NCI-H1105 treated with DMSO at 0.1 percent for 48 hours (cell line): ENCODE data around the gene SQOR.

Experiments
- DNase-seq: peaks from one replicate; lab custom pipeline; 2025; lab: John Stamatoyannopoulos, UW

The SQOR gene

GRCh38 chr15:45634432-45635190 is at the start of gene SQOR:
TSS of gene SQOR (plus strand) at chr15:45635029. CDS start at chr15:45658924, 23,895 bp downstream.
- DNase-seq: no peak

GRCh38 chr15:45585069-45585791 is 49.6 kb upstream of the SQOR start:
- no peak for DNase-seq

GRCh38 chr15:45586125-45586524 is 48.7 kb upstream of the SQOR start:
- DNase-seq: no peak

- no peak for DNase-seq
Observed at GRCh38 chr15:45586601-45587094, 48.2 kb upstream of the SQOR start.

GRCh38 chr15:45587095-45587862 is 47.5 kb upstream of the SQOR start, which contains the start of gene BLOC1S6:
TSS of gene BLOC1S6 (plus strand) at chr15:45587379. CDS start at chr15:45587444, 65 bp downstream.
- peak; percentile 79 for DNase-seq

- no peak for DNase-seq
Observed at GRCh38 chr15:45587863-45588170, 47.0 kb upstream of the SQOR start.

- no peak for DNase-seq
Observed at GRCh38 chr15:45588219-45588875, 46.5 kb upstream of the SQOR start.

GRCh38 chr15:45589256-45589655 is 45.6 kb upstream of the SQOR start:
- no peak for DNase-seq

- DNase-seq: no peak
Observed at GRCh38 chr15:45594319-45594718, 40.5 kb upstream of the SQOR start.

- DNase-seq: no peak
Observed at GRCh38 chr15:45594835-45595530, 39.8 kb upstream of the SQOR start.

- no peak for DNase-seq
Observed at GRCh38 chr15:45603881-45604280, 30.9 kb upstream of the SQOR start.

GRCh38 chr15:45604326-45604725 is 30.5 kb upstream of the SQOR start:
- no peak for DNase-seq

GRCh38 chr15:45606413-45606812 is 28.4 kb upstream of the SQOR start:
- DNase-seq: no peak

GRCh38 chr15:45606841-45607240 is 28.0 kb upstream of the SQOR start:
- DNase-seq: no peak

- DNase-seq: no peak
Observed at GRCh38 chr15:45611305-45611704, 23.5 kb upstream of the SQOR start.

GRCh38 chr15:45612790-45613415 is 21.9 kb upstream of the SQOR start:
- DNase-seq: no peak

- DNase-seq: no peak
Observed at GRCh38 chr15:45616901-45617323, 17.9 kb upstream of the SQOR start.

GRCh38 chr15:45618813-45619212 is 16.0 kb upstream of the SQOR start:
- DNase-seq: no peak

- no peak for DNase-seq
Observed at GRCh38 chr15:45628136-45628535, 6.7 kb upstream of the SQOR start.

- DNase-seq: no peak
Observed at GRCh38 chr15:45630917-45631691, 3.7 kb upstream of the SQOR start.
